MM.1S (cell line): ENCODE results near the gene RNF220.

Source experiments
- DNase-seq: peaks from one replicate; pipeline ENCODE4 v3.0.0-alpha.2; 2015
- H2AFZ ChIP-seq: fragments of 300-600 bp; sonication (generic); 2 replicates; pipeline ENCODE4 v1.6.0; 2016; ENCODE audit warnings: antibody characterized with exemption, low read length
- H3F3A ChIP-seq: fragments of 300-600 bp; sonication (generic); 2 replicates; pipeline ENCODE4 v1.6.1; 2016; ENCODE audit warnings: mild to moderate bottlenecking, antibody characterized with exemption, low read length, moderate library complexity, mixed read lengths; ENCODE audit not compliant: insufficient read depth
- H3K27ac ChIP-seq: fragments of 300-600 bp; sonication (generic); 2 replicates; pipeline ENCODE4 v1.5.1; 2016; ENCODE audit warnings: mild to moderate bottlenecking, low read length
- H3K27me3 ChIP-seq: fragments of 300-600 bp; sonication (generic); replicated peaks from 2 replicates; pipeline ENCODE4 v1.6.0; 2016; ENCODE audit warnings: low read length; ENCODE audit not compliant: insufficient read depth
- H3K36me3 ChIP-seq: fragments of 300-600 bp; sonication (generic); replicated peaks from 2 replicates; pipeline ENCODE4 v1.6.1; 2016; ENCODE audit warnings: mild to moderate bottlenecking, low read length, mixed read lengths; ENCODE audit not compliant: insufficient read depth
- H3K4me1 ChIP-seq: fragments of 300-600 bp; sonication (generic); 2 replicates; pipeline ENCODE4 v1.6.1; 2016; ENCODE audit warnings: low read length, mixed read lengths
- H3K4me2 ChIP-seq: fragments of 300-600 bp; sonication (generic); 2 replicates; pipeline ENCODE4 v1.6.0; 2016; ENCODE audit warnings: low read depth, low read length
- H3K4me3 ChIP-seq: fragments of 300-600 bp; sonication (generic); 2 replicates; pipeline ENCODE4 v1.5.1; 2016; ENCODE audit warnings: low read length, mixed read lengths
- H3K79me2 ChIP-seq: fragments of 300-600 bp; sonication (generic); 2 replicates; pipeline ENCODE4 v1.6.1; 2016; ENCODE audit warnings: mixed run types, low read length, mixed read lengths
- H3K9ac ChIP-seq: fragments of 300-600 bp; sonication (generic); 2 replicates; pipeline ENCODE4 v1.6.1; 2016; ENCODE audit warnings: low read length, mixed read lengths
- H3K9me2 ChIP-seq: fragments of 300-600 bp; sonication (generic); replicated peaks from 2 replicates; pipeline ENCODE4 v1.6.1; 2016; ENCODE audit warnings: mild to moderate bottlenecking, low read length, mixed read lengths; ENCODE audit not compliant: insufficient read depth
- H3K9me3 ChIP-seq: fragments of 300-600 bp; sonication (generic); replicated peaks from 2 replicates; pipeline ENCODE4 v1.6.1; 2016; ENCODE audit warnings: mild to moderate bottlenecking, low read length, mixed read lengths; ENCODE audit not compliant: insufficient read depth
- H4K20me1 ChIP-seq: fragments of 300-600 bp; sonication (generic); 2 replicates; pipeline ENCODE4 v1.6.1; 2016; ENCODE audit warnings: mild to moderate bottlenecking, low read length, moderate library complexity, mixed read lengths; ENCODE audit not compliant: insufficient read depth
- EZH2 ChIP-seq: fragments of 300-600 bp; sonication (generic); optimal IDR thresholded peaks from 2 replicates; pipeline ENCODE3; 2017; ENCODE audit warnings: low read depth, mild to moderate bottlenecking, antibody characterized with exemption, low read length, mixed read lengths
- EZH2phosphoT487 ChIP-seq: fragments of 300-600 bp; sonication (generic); IDR thresholded peaks from 2 replicates; pipeline ENCODE4 v1.6.1; 2018; ENCODE audit warnings: antibody characterized with exemption, low read length
- TF ChIP-seq, protein P1 (sequence below): fragments of 300-600 bp; sonication (generic); IDR thresholded peaks from 2 replicates; pipeline ENCODE4 v1.5.1; 2016; ENCODE audit warnings: antibody characterized with exemption, low read length, mixed read lengths

The RNF220 gene

DNA sequence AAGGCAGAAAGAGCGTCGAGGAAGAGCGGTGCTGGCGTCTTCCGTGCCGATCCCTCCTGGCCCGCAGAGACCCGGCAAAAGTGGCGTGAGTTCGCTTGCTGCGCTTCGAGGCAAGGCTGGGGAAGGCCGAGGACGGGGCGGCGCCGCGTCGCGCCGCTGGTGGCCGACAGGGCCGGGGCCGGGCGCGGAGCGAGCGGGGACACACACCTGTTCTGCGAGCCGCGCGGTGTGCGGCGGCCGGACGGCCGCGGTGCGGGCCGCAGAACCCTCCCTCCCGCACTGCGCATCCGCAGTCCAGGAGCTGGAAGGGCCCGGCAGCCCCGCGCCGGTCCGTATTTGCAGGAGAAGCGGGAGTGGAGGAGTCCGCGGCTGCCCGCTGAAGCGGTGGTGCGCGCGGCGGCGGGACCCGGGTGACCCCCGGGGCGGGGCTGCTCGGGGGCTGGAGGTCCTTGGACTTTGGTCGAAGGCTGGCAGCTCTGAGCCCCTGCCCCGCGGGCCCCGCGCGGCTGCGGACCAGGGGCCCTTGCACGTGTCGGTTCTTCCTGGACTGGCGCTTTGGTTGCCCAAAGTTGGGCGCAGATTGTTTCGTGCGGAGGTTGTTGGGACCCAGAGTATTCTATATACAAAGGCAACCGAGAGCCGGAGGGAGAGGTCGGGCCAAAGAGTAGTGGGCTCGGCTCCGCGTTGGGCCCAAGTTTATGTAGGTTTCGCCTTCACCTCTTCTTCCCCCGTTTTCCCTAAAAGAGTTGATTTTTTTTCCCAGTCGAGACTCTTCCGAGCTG lies 2.6 kb downstream of the RNF220 start:
- Histone ChIP-seq H4K20me1 (no peaks in the 10 kb centered on the region; the same call in 1 of the 2 replicates), H3K4me1 (0 out of 2 replicates have a peak, but pooled peaks cover 4% of the 10 kb centered on the region), H3K9me2 (no peaks in the 10 kb centered on the region), H3K27me3 (peaks cover 68% of the 10 kb centered on the region), H3F3A (no peaks in the 10 kb centered on the region), H3K4me2 (peak overlapping the region; percentile 75; the same call in 1 of the 2 replicates), H3K9me3 (no peaks in the 10 kb centered on the region), H3K27ac (no peak overlapping the region), H3K79me2 (no peaks in the 10 kb centered on the region), H2AFZ (no peak overlapping the region), H3K36me3 (no peaks in the 10 kb centered on the region), H3K9ac (no peak overlapping the region), H3K4me3 (no peak overlapping the region)
- DNase-seq: no peak
- TF ChIP-seq, protein P1, sequence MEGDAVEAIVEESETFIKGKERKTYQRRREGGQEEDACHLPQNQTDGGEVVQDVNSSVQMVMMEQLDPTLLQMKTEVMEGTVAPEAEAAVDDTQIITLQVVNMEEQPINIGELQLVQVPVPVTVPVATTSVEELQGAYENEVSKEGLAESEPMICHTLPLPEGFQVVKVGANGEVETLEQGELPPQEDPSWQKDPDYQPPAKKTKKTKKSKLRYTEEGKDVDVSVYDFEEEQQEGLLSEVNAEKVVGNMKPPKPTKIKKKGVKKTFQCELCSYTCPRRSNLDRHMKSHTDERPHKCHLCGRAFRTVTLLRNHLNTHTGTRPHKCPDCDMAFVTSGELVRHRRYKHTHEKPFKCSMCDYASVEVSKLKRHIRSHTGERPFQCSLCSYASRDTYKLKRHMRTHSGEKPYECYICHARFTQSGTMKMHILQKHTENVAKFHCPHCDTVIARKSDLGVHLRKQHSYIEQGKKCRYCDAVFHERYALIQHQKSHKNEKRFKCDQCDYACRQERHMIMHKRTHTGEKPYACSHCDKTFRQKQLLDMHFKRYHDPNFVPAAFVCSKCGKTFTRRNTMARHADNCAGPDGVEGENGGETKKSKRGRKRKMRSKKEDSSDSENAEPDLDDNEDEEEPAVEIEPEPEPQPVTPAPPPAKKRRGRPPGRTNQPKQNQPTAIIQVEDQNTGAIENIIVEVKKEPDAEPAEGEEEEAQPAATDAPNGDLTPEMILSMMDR: no peak
- TF ChIP-seq EZH2 (no peak), EZH2phosphoT487 (no peak)

DNA sequence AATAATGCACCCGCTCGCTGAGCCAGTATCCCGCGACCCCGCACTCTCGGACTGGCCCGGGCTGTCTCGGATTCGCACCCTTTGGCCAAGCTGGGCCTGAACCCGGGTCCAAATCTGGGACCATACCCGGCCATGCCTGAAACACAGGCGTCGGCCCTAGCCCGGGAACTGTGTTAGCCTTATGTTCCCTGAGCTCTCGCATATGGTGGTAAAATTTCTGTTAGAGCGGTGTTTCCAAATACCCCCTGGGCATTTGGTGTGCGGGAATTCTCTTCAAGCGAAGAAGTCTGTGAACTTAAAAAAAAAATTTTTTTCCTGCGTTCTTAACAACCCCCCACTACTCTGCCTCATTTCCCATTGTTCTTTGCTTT lies 3.1 kb downstream of the RNF220 start:
- H3K4me3 ChIP-seq: peak overlapping the region; percentile 44; the same call in 1 of the 2 replicates

DNA sequence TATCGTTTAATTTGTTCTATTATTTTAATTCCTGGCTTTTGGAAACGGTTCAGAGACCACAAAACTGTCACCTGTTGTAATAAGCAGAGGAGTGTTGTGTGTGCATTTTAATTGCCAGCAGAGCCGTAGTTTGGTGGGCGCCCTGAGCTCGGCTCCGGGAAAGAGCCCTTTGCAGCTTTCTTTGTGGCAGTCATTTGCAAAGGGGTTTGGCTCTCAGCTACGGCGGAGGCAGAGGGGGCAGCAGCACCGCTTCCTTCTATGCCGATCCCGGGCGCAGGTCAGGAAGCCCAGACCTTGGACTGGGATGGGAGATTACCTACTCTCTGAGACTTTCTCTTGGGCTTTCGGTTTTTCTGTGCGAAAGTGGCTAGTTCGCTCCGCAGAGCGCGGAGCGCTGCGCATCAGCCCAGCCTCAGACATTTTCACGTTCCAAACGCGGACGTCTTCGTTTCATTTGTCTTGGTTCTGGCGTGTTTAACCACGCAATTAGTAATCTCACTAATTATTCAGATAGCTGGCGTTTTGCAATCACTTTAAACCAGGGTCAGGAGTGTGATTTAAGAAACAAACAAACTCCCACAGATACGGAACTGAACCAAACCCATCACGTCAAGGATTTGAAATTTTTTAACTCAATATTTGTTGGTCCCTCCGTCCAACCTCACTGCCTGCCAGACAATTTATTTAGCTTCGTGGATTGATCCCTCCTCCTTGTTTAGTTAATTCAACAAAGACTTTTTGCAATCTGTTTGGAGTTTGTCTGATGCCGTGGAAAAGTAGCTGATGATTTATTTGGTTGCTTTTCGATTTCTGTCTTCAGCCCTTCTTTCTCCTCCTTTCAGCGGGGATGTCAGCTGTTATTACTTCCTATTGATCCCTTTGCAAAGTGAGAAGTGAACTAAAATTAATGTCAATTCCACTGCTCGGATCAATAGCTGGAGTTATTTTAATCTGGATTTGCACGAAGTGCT lies 3.9 kb downstream of the RNF220 start:
- H3K36me3 ChIP-seq: no peaks in the 10 kb centered on the region
- no peaks in the 10 kb centered on the region for H3K9me2 ChIP-seq
- no peaks in the 10 kb centered on the region; the same call in 1 of the 2 replicates for H4K20me1 ChIP-seq
- peak overlapping the region; percentile 44 for H3K4me3 ChIP-seq
- H3K79me2 ChIP-seq: no peaks in the 10 kb centered on the region
- H3K27ac ChIP-seq: no peak overlapping the region
- H3K9ac ChIP-seq: no peak overlapping the region
- peak; percentile 31 for DNase-seq
- peaks cover 77% of the 10 kb centered on the region for H3K27me3 ChIP-seq
- H3F3A ChIP-seq: no peaks in the 10 kb centered on the region
- peak overlapping the region; percentile 44 for H3K4me2 ChIP-seq
- 0 out of 2 replicates have a peak, but pooled peaks cover 4% of the 10 kb centered on the region for H3K4me1 ChIP-seq
- no peak overlapping the region for H2AFZ ChIP-seq
- TF ChIP-seq, protein P1: no peak
- TF ChIP-seq EZH2 (no peak), EZH2phosphoT487 (no peak)
- no peaks in the 10 kb centered on the region for H3K9me3 ChIP-seq

More for the DNA sequence above, 3.1 kb downstream of the RNF220 start:
- Histone ChIP-seq H3K79me2 (no peaks in the 10 kb centered on the region), H3K4me1 (0 out of 2 replicates have a peak, but pooled peaks cover 4% of the 10 kb centered on the region), H3K36me3 (no peaks in the 10 kb centered on the region), H4K20me1 (no peaks in the 10 kb centered on the region; the same call in 1 of the 2 replicates), H3K4me2 (peak overlapping the region; percentile 44; the same call in 1 of the 2 replicates), H3K27me3 (peaks cover 74% of the 10 kb centered on the region), H3K9me2 (no peaks in the 10 kb centered on the region), H3K9ac (no peak overlapping the region), H2AFZ (no peak overlapping the region), H3K9me3 (no peaks in the 10 kb centered on the region), H3F3A (no peaks in the 10 kb centered on the region), H3K27ac (no peak overlapping the region)
- TF ChIP-seq, protein P1: no peak
- no peak for TF ChIP-seq EZH2
- no peak for TF ChIP-seq EZH2phosphoT487
- DNase-seq: no peak
